PC-9 (cell line): ENCODE results near the gene CLDN15. TPM values are rescaled to one million over a fixed set of nuclear protein-coding genes. Genes with fewer than 3 reads are reported as not detected.

Experiments
- BruUV-seq: library from RNA; stranded (reverse); fragments of 400-500 nt; replicated peaks from 2 replicates; lab custom pipeline; 2021; lab: Mats Ljungman, UMichigan
- CTCF ChIA-PET: fragments of 300-600 bp; sonication (Branson Sonifier 250); formaldehyde crosslinking; loops from one replicate; lab custom pipeline; 2022; ENCODE audit warnings: antibody characterized with exemption; lab: Charles Lee
- POLR2A ChIA-PET: fragments of 300-600 bp; sonication (Branson Sonifier 250); formaldehyde crosslinking; loops from one replicate; lab custom pipeline; 2022; ENCODE audit warnings: antibody characterized with exemption; ENCODE audit not compliant: unreplicated experiment; lab: Charles Lee
- DNase-seq, 2 experiments: peaks; one replicate each; pipeline versions ENCODE4 v3.0.0 to v3.0.0-alpha.2; 2015 to 2022; ENCODE audit warnings: mixed read lengths in 1 of 2
- H2AFZ ChIP-seq: fragments of 200-600 bp; sonication (generic); 2 replicates; pipeline ENCODE4 v1.8.1; 2017; ENCODE audit warnings: antibody characterized with exemption
- H3F3A ChIP-seq: fragments of 200-600 bp; sonication (generic); 2 replicates; pipeline ENCODE4 v1.8.1; 2017; ENCODE audit warnings: antibody characterized with exemption, mild to moderate bottlenecking, low read depth; ENCODE audit not compliant: insufficient read depth
- H3K27ac ChIP-seq: fragments of 200-600 bp; sonication (generic); 2 replicates; pipeline ENCODE4 v1.6.1; 2016; ENCODE audit warnings: mixed run types
- H3K27me3 ChIP-seq: fragments of 200-600 bp; sonication (generic); 2 replicates; pipeline ENCODE4 v1.6.1; 2016; ENCODE audit warnings: low read depth, mixed run types; ENCODE audit not compliant: insufficient read depth
- H3K36me3 ChIP-seq: fragments of 200-600 bp; sonication (generic); 2 replicates; pipeline ENCODE4 v1.6.1; 2016; ENCODE audit warnings: low read depth, mixed run types
- H3K4me1 ChIP-seq: fragments of 200-600 bp; sonication (generic); replicated peaks from 2 replicates; pipeline ENCODE4 v1.6.1; 2016; ENCODE audit warnings: mixed run types; ENCODE audit not compliant: insufficient read depth
- H3K4me2 ChIP-seq: fragments of 200-600 bp; sonication (generic); 2 replicates; pipeline ENCODE4 v1.6.1; 2017; ENCODE audit warnings: mixed run types
- H3K4me3 ChIP-seq: fragments of 200-600 bp; sonication (generic); 2 replicates; pipeline ENCODE4 v1.6.1; 2016; ENCODE audit warnings: mixed run types
- H3K79me2 ChIP-seq: fragments of 200-600 bp; sonication (generic); 2 replicates; pipeline ENCODE4 v1.6.1; 2017; ENCODE audit warnings: low read depth, mixed run types
- H3K9me2 ChIP-seq: fragments of 200-600 bp; sonication (generic); 2 replicates; pipeline ENCODE4 v1.8.1; 2017; ENCODE audit warnings: mild to moderate bottlenecking; ENCODE audit not compliant: insufficient read depth
- H3K9me3 ChIP-seq: fragments of 200-600 bp; sonication (generic); 2 replicates; pipeline ENCODE4 v1.8.1; 2016; ENCODE audit warnings: low read depth; ENCODE audit not compliant: insufficient read depth
- H4K20me1 ChIP-seq: fragments of 200-600 bp; sonication (generic); 2 replicates; pipeline ENCODE4 v1.8.1; 2017; ENCODE audit not compliant: insufficient read depth
- CTCF ChIP-seq: fragments of 200-600 bp; sonication (generic); conservative IDR thresholded peaks from 2 replicates; pipeline ENCODE4 v1.6.1; 2017; ENCODE audit warnings: mixed run types, antibody characterized with exemption, mild to moderate bottlenecking, moderate library complexity
- EZH2 ChIP-seq: fragments of 200-600 bp; sonication (generic); IDR thresholded peaks from 2 replicates; pipeline ENCODE4 v1.8.0; 2017; ENCODE audit warnings: antibody characterized with exemption, low read depth
- intact Hi-C: fragments of 100-400 bp; cut with micrococcal nuclease; formaldehyde crosslinking; loops from one replicate; pipeline ENCODE4 v1.10.0; 2022; ENCODE audit not compliant: unreplicated experiment
- total RNA-seq: library from RNA; stranded (reverse); gene quantifications from 2 replicates; pipeline ENCODE4 v1.2.3, GENCODE V29; 2021

CLDN15 gene
- total RNA-seq, 1 experiment from 2014 or later = 17.2 TPM

GRCh38 chr7:101211501-101211900, 26.1 kb downstream of the CLDN15 start:
- no TSS peak for BruUV-seq
- Histone ChIP-seq H3K9me2 (no peaks in the 10 kb centered on the region), H3K4me2 (no peak overlapping the region), H3K9me3 (no peaks in the 10 kb centered on the region), H3K4me3 (no peak overlapping the region), H3K4me1 (0 out of 2 replicates have a peak, but pooled peaks cover 6% of the 10 kb centered on the region), H3K27me3 (no peaks in the 10 kb centered on the region), H4K20me1 (no peaks in the 10 kb centered on the region), H3K36me3 (no peaks in the 10 kb centered on the region), H3F3A (no peaks in the 10 kb centered on the region), H3K79me2 (peaks cover 7% of the 10 kb centered on the region), H3K27ac (no peak overlapping the region), H2AFZ (no peak overlapping the region)
- TF ChIP-seq CTCF = no peak
- no peak for TF ChIP-seq EZH2
- ChIA-PET CTCF (no interaction called here), POLR2A (no interaction called here)
- DNase-seq = no peak
- intact Hi-C loops = no loop called here

- CTCF ChIA-PET = interaction anchor here (0.6 kb wide), 1 partner anchor 15 kb away, joined by 3 read pairs; no protein-coding TSS in a partner anchor
- Histone ChIP-seq H3K79me2 (no peaks in the 10 kb centered on the region), H3K9me2 (no peaks in the 10 kb centered on the region), H3K4me3 (no peak overlapping the region), H3K27ac (no peak overlapping the region), H2AFZ (no peak overlapping the region), H3F3A (no peaks in the 10 kb centered on the region), H3K27me3 (no peaks in the 10 kb centered on the region), H4K20me1 (no peaks in the 10 kb centered on the region), H3K9me3 (no peaks in the 10 kb centered on the region), H3K36me3 (no peaks in the 10 kb centered on the region), H3K4me2 (no peak overlapping the region), H3K4me1 (no peaks in the 10 kb centered on the region)
- POLR2A ChIA-PET = interaction anchor here (0.6 kb wide), 1 partner anchor 952 kb away, joined by 10 read pairs; no protein-coding TSS in a partner anchor
- no peak for DNase-seq
- TF ChIP-seq EZH2 (no peak), CTCF (no peak)
- intact Hi-C loops = no loop called here
- BruUV-seq = no TSS peak
Observed at GRCh38 chr7:101210143-101210542, 27.5 kb downstream of the CLDN15 start.

- no peak overlapping the region for H2AFZ ChIP-seq
- DNase-seq = no peak
- H3K4me1 ChIP-seq = no peaks in the 10 kb centered on the region
- no peak overlapping the region for H3K4me3 ChIP-seq
- no peaks in the 10 kb centered on the region for H3F3A ChIP-seq
- H3K4me2 ChIP-seq = no peak overlapping the region
- no peaks in the 10 kb centered on the region for H3K9me2 ChIP-seq
- no peaks in the 10 kb centered on the region for H3K79me2 ChIP-seq
- CTCF ChIA-PET = no interaction called here
- no peak overlapping the region for H3K27ac ChIP-seq
- POLR2A ChIA-PET = interaction anchor here (0.6 kb wide), 1 partner anchor 1180 kb away, joined by 17 read pairs; no protein-coding TSS in a partner anchor
- no peaks in the 10 kb centered on the region for H3K36me3 ChIP-seq
- TF ChIP-seq CTCF (no peak), EZH2 (no peak)
- H3K27me3 ChIP-seq = no peaks in the 10 kb centered on the region
- no peaks in the 10 kb centered on the region for H4K20me1 ChIP-seq
- no peaks in the 10 kb centered on the region for H3K9me3 ChIP-seq
- intact Hi-C loops = no loop called here
- BruUV-seq = no TSS peak
Observed at GRCh38 chr7:101208794-101209193, 28.8 kb downstream of the CLDN15 start.
